Endodermal cell (in vitro differentiated cells): Measurements from ENCODE around the gene ZNF22. TPM values are rescaled to one million over a fixed set of nuclear protein-coding genes. Genes with fewer than 3 reads are reported as not detected.
A peak's percentile ranks its signal among the peaks of the same experiment; 100 is the strongest.

Source experiments
- DNase-seq: peaks from one replicate; pipeline ENCODE4 v3.0.0-alpha.2; 2017
- H3K27ac ChIP-seq: 2 replicates; pipeline ENCODE4 v1.5.1; 2013; ENCODE audit warnings: mild to moderate bottlenecking, low read depth, low read length, moderate library complexity
- H3K27me3 ChIP-seq: 2 replicates; pipeline ENCODE4 v1.6.1; 2013; ENCODE audit warnings: mild to moderate bottlenecking, low read length, moderate library complexity; ENCODE audit not compliant: insufficient read depth, control insufficient read depth, poor library complexity, severe bottlenecking
- H3K36me3 ChIP-seq: 2 replicates; pipeline ENCODE4 v1.7.0; 2013; ENCODE audit warnings: mild to moderate bottlenecking, low read length, moderate library complexity; ENCODE audit not compliant: control insufficient read depth, insufficient read depth
- H3K4me1 ChIP-seq: one replicate; pipeline ENCODE4 v1.7.0; 2013; ENCODE audit warnings: low read length; ENCODE audit not compliant: control insufficient read depth, insufficient read depth
- H3K4me3 ChIP-seq: 2 replicates; pipeline ENCODE4 v1.5.1; 2013; ENCODE audit warnings: mild to moderate bottlenecking, low read length, moderate library complexity
- H3K9ac ChIP-seq: 2 replicates; pipeline ENCODE4 v1.6.1; 2013; ENCODE audit warnings: mild to moderate bottlenecking, low read length, moderate library complexity; ENCODE audit not compliant: poor library complexity, severe bottlenecking; ENCODE audit errors: extremely low read depth
- H3K9me3 ChIP-seq: 2 replicates; pipeline ENCODE4 v1.6.1; 2013; ENCODE audit warnings: mild to moderate bottlenecking, low read length, moderate library complexity; ENCODE audit not compliant: control insufficient read depth
- H3K27ac Mint-ChIP-seq: 2 replicates; pipeline ENCODE4 v1.8.0; 2020; ENCODE audit warnings: mixed read lengths
- H3K27me3 Mint-ChIP-seq: 2 replicates; pipeline ENCODE4 v1.8.0; 2021; ENCODE audit warnings: mild to moderate bottlenecking, mixed read lengths; ENCODE audit not compliant: insufficient read depth
- H3K36me3 Mint-ChIP-seq: 2 replicates; pipeline ENCODE4 v1.8.0; 2020; ENCODE audit warnings: low read depth, mixed read lengths
- H3K4me1 Mint-ChIP-seq: 2 replicates; pipeline ENCODE4 v1.8.0; 2020; ENCODE audit warnings: mixed read lengths
- H3K4me3 Mint-ChIP-seq: 2 replicates; pipeline ENCODE4 v1.8.0; 2020; ENCODE audit warnings: mild to moderate bottlenecking, moderate library complexity, mixed read lengths
- H3K9me3 Mint-ChIP-seq: 2 replicates; pipeline ENCODE4 v1.8.0; 2020; ENCODE audit warnings: mild to moderate bottlenecking, mixed read lengths
- WGBS, 2 experiments: methylation state at CpG; one replicate each; pipeline versions ENCODE4 v1.1.5 to v1.1.7; 2013; ENCODE audit warnings: missing lambda C conversion rate in 2 of 2, mixed read lengths in 1 of 2; ENCODE audit not compliant: insufficient coverage in 1 of 2, insufficient read length in 1 of 2; 5-methylcytosine and 5-hydroxymethylcytosine counted together
- total RNA-seq, 2 donors: library from RNA; stranded (reverse); fragmentation: NEBNext Ultra II Directional in 1 of 2; extraction: Animal tissue kit (Norgen Biotek cat#: 25700) in 1 of 2; gene quantifications; 2 replicates in 1 of 2; 3 replicates in 1 of 2; pipeline ENCODE4 v1.2.1, GENCODE V29; 2021
- TF ChIP-seq, protein P1 (sequence below): fragments of 200-600 bp; sonication (generic); conservative IDR thresholded peaks from 2 replicates; pipeline ENCODE4 v1.5.0; 2021; ENCODE audit warnings: antibody characterized with exemption, mild to moderate bottlenecking

ZNF22 gene
- total RNA-seq, 2 donors from 2014 or later = 35.5 to 42.5 TPM

DNA sequence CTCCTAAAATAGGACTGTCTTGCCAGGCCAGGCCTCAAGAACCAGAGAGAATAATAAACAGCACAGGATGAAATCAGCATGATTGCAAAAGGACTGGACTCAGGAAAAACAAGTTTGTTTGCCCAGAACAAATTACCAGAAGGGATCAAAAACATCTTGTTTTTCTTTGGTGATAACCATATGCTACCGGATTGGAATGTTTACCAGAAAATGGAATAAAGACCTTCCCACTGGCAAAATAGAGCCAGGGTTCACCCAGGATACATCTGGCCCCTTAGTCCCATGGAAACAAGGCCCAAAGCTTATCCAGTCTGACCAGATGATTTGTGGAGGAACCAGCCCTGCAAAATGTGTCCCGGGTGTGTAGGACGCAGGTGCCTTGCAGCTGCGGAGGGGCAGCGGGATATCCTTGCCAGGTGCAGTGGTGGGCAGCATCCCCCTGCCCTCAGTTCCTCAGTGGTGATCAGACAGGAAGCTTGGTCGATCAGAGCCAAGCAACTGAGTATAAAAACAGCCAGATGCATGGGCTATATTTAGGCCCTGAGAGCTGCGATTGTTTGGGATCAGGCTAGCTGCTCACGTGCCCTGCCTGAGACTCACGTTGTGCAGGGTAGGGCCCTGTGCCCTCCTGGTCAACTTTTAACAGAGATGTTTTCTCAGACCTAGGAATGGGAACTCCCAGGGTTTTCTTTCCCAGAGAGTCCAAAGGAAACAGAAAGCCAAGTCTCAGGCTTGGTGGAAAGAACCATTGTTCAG lies 4.6 kb upstream of the ZNF22 start:
- Mint-ChIP-seq H3K9me3 (no peaks in the 10 kb centered on the region), H3K36me3 (no peaks in the 10 kb centered on the region)
- H3K4me1 ChIP-seq = no peaks in the 10 kb centered on the region

DNA sequence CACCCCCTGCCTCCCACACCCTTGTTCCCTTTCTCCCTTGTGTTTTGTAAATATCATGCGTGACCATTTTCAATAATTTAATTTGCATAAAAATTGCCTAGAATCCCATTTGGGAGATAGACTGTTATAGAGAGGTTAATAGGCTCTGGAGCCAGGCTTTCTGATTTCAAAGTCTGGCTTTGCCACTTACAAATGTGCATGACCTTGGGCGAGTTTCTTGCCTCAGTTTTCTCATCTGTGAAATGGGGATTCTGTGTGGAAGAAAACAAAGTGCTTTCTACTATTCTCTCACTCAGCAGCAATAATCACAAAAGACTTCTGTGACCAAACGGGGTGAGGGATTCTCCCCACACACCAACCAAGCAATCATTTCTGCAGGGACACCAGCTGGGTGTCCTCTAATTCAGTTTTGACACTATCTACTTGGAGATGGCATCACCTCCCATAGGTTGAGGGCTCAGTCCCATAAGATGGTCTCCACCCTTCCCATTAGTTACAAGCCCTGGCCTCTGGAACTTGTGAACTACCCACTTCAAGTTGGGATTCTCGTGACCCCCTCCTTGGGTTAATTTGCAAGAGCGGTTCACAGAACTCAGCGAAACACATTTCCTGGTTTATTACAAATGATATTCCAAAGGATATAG lies 3.5 kb upstream of the ZNF22 start:
- Mint-ChIP-seq H3K9me3 (peaks cover 6% of the 10 kb centered on the region), H3K4me1 (peaks cover 14% of the 10 kb centered on the region), H3K27me3 (peaks cover 4% of the 10 kb centered on the region), H3K36me3 (no peaks in the 10 kb centered on the region), H3K27ac (no peak overlapping the region), H3K4me3 (no peak overlapping the region)
- no peak overlapping the region for H3K4me3 ChIP-seq
- DNase-seq = no peak
- no peaks in the 10 kb centered on the region for H3K27me3 ChIP-seq
- no peaks in the 10 kb centered on the region for H3K36me3 ChIP-seq
- 96% methylated on average over 5 of the region's 6 CpGs; no CpG with 5 or more reads in 1 of the 2 experiments for WGBS, 2 experiments
- TF ChIP-seq, protein P1, sequence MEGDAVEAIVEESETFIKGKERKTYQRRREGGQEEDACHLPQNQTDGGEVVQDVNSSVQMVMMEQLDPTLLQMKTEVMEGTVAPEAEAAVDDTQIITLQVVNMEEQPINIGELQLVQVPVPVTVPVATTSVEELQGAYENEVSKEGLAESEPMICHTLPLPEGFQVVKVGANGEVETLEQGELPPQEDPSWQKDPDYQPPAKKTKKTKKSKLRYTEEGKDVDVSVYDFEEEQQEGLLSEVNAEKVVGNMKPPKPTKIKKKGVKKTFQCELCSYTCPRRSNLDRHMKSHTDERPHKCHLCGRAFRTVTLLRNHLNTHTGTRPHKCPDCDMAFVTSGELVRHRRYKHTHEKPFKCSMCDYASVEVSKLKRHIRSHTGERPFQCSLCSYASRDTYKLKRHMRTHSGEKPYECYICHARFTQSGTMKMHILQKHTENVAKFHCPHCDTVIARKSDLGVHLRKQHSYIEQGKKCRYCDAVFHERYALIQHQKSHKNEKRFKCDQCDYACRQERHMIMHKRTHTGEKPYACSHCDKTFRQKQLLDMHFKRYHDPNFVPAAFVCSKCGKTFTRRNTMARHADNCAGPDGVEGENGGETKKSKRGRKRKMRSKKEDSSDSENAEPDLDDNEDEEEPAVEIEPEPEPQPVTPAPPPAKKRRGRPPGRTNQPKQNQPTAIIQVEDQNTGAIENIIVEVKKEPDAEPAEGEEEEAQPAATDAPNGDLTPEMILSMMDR = no peak
- no peak overlapping the region for H3K27ac ChIP-seq
- peaks cover under 1% of the 10 kb centered on the region for H3K9me3 ChIP-seq
- H3K4me1 ChIP-seq = no peaks in the 10 kb centered on the region
- no peak overlapping the region for H3K9ac ChIP-seq

More for the DNA sequence above, 4.6 kb upstream of the ZNF22 start:
- Mint-ChIP-seq H3K4me1 (peaks cover 21% of the 10 kb centered on the region), H3K27ac (no peak overlapping the region), H3K27me3 (peaks cover 4% of the 10 kb centered on the region), H3K4me3 (no peak overlapping the region)
- Histone ChIP-seq H3K9me3 (no peaks in the 10 kb centered on the region), H3K36me3 (no peaks in the 10 kb centered on the region), H3K27me3 (no peaks in the 10 kb centered on the region), H3K4me3 (no peak overlapping the region), H3K27ac (no peak overlapping the region), H3K9ac (no peak overlapping the region)
- DNase-seq = peak; percentile 38
- 92 to 93% methylated on average over 7 to 9 of the region's 9 CpGs for WGBS, 2 experiments
- TF ChIP-seq, protein P1 = no peak

- no peaks in the 10 kb centered on the region for H3K4me1 ChIP-seq
These were observed 2.5 kb upstream of the ZNF22 start for GRCh38 chr10:44998146-44998631.

More at GRCh38 chr10:44998146-44998631, 2.5 kb upstream of the ZNF22 start:
- Histone ChIP-seq H3K4me3 (no peak overlapping the region), H3K36me3 (peaks cover 6% of the 10 kb centered on the region), H3K9ac (no peak overlapping the region), H3K27ac (no peak overlapping the region), H3K27me3 (no peaks in the 10 kb centered on the region), H3K9me3 (peaks cover 9% of the 10 kb centered on the region)
- 92 to 95% methylated on average over 4 to 6 of the region's 6 CpGs for WGBS, 2 experiments
- H3K4me3 Mint-ChIP-seq = no peak overlapping the region
- DNase-seq = no peak
- peaks cover 4% of the 10 kb centered on the region for H3K27me3 Mint-ChIP-seq
- peaks cover 13% of the 10 kb centered on the region for H3K9me3 Mint-ChIP-seq
- peaks cover 17% of the 10 kb centered on the region for H3K4me1 Mint-ChIP-seq
- H3K27ac Mint-ChIP-seq = no peak overlapping the region
- H3K36me3 Mint-ChIP-seq = peaks cover 8% of the 10 kb centered on the region
- TF ChIP-seq, protein P1 = no peak
